SIG-M5 (cell line): ENCODE results near the gene STK17B.
"Not testable (repeated sequence)": the region's sequence is repeated elsewhere in the genome, so short reads cannot be mapped to it uniquely, and the experiment has no call there.

Experiments
- DNase-seq: peaks from one replicate; lab custom pipeline; 2025; lab: John Stamatoyannopoulos, UW

The STK17B gene

GRCh38 chr2:196112418-196113034 lies 58.9 kb downstream of the STK17B start:
- DNase-seq: no peak

GRCh38 chr2:196108604-196109003 lies 62.8 kb downstream of the STK17B start:
- DNase-seq: no peak

DNA sequence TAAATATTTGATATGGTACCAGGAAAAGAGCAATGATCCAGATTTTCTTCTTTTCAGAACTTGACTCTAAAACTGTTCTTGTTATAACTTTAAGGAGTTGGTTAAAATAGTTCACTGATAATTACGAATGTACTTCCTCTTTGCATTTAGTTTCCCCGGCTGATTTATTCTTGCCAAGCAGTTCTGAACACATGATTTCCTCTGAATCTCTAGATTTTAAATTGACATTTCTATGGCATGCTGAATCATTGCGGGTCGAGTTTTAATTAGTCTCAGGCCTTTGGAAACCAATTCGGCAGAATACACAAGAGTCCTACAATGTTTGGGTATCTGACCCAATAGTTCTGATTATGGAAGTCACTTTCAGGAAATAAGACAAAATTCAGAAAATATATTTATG lies 65.4 kb downstream of the STK17B start:
- peak; percentile 5 for DNase-seq

DNA sequence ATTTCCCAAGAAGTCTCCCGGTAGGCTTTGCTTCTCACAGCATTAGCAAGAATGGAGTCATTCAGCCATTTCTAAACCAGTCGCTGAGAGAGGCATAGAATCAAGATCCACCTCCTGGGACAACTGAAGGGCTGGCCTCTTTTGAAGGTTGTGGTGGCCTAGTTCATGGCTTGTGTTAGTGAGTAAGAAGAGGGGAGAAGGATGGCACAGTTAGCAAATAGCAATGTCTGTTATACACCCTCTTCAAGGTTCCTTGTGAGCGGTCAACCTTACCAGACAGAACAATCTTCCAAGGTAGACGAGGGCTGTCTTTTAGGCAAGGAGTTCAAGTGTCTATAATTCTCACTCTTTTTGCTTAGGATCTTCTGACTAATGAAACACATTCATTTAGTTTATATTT lies 67.3 kb downstream of the STK17B start:
- no peak for DNase-seq

GRCh38 chr2:196103626-196104025 lies 67.8 kb downstream of the STK17B start:
- DNase-seq: no peak

GRCh38 chr2:196101325-196101991 lies 69.9 kb downstream of the STK17B start:
- DNase-seq: no peak

GRCh38 chr2:196099916-196100315 lies 71.5 kb downstream of the STK17B start:
- no peak for DNase-seq

DNA sequence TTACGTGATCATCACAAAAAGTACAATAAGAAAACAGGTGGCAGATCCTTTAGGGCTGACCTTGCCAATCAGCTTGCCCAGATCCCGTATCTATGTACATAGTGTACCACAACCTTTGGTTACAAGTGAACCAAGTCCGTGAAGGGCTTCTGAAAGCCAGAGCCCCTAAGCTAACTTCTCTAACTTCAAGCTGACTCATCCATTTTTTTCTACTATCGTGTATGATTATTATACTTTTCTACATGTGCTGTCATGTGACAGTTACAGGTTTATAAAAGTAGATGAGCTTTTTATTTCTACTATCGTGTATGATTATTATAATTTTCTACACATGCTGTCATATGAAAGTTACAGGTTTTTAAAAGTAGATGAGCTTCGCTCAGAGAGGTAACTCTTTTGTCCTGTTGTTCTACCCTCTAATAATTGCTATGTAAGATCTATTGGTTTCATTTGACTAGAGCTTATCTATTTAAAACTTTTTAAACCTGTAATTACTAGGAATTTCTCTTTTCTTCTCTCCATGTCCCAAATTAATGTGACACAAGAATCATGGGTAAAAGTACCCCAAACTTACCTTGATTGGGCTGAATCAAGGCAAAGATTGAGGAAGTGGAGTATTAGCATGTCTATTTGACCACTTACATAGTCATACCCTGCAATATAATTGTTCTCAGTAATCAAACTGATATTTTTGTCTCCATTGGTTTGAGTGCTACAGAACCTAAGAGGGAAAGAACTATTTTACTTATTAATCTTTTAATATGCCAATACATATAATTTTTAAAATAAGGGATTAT lies 73.3 kb downstream of the STK17B start:
- no peak for DNase-seq

DNA sequence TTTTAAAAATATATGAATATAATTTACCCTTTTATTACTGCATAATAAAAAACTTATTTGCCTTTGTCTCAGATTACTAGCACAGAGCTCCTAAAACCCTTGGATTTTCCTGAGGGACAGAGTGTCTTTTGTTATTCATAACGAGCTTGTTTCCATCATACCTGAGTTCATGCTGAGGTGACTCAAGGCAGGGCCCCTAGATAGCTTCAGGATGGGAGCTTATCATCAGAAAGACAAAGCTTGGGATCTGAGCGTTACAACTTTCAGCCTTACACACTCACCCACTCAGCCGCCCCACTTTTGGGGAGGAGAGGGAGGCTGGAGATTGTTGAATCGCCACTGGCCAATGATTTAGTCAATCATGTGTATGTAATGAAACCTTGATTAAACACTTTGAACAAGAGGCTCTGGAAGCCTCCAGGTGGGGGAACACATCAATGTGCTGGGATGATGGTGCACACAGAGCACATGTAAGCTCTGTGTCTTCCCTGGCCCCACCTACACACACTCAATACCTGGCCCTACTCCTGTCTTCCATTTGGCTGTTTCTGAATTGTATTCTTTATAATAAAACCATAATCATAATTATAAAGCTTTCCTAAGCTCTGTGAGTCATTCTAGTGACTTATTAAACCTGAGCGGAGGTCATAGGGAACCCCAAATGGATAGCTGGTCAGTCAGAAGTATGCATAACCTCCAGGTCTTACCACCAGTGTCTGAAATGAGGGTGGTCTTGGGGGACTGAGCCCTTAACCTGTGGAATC lies 74.2 kb downstream of the STK17B start:
- no peak for DNase-seq

GRCh38 chr2:196096264-196096663 lies 75.1 kb downstream of the STK17B start:
- no peak for DNase-seq

DNA sequence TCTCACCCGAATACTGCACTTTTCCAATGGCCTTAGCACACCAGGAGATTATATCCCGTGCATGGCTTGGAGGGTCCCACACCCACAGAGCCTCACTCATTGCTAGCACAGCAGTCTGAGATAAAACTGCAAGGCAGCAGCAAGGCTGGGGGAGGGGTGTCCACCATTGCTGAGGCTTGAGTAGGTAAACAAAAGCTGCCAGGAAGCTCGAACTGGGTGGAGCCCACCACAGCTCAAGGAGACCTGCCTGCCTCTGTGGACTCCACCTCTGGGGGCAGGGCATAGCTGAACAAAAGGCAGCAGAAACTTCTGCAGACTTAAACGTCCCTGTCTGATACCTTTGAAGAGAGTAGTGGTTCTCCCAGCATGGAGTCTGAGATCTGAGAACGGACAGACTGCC lies 81.9 kb downstream of the STK17B start:
- DNase-seq: not testable (repeated sequence)

DNA sequence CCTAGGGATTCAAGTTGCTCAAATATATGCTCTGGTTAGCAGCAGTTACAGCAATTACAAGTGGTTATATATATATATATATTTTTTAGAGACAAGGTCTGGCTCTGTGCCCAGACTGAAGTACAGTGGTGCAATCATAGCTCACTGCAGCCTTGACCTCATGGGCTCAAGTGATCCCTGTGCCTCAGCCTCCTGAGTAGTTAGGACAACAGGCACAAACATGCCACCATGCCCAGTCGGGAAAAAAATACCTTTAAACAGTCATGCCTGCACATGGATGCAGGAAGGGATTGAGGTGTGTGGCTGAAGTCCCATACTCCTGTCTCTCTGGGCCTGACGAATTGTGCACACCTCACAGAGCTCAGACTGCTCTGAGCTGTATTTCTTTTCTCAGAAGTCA lies 83.2 kb downstream of the STK17B start:
- DNase-seq: no peak

DNA sequence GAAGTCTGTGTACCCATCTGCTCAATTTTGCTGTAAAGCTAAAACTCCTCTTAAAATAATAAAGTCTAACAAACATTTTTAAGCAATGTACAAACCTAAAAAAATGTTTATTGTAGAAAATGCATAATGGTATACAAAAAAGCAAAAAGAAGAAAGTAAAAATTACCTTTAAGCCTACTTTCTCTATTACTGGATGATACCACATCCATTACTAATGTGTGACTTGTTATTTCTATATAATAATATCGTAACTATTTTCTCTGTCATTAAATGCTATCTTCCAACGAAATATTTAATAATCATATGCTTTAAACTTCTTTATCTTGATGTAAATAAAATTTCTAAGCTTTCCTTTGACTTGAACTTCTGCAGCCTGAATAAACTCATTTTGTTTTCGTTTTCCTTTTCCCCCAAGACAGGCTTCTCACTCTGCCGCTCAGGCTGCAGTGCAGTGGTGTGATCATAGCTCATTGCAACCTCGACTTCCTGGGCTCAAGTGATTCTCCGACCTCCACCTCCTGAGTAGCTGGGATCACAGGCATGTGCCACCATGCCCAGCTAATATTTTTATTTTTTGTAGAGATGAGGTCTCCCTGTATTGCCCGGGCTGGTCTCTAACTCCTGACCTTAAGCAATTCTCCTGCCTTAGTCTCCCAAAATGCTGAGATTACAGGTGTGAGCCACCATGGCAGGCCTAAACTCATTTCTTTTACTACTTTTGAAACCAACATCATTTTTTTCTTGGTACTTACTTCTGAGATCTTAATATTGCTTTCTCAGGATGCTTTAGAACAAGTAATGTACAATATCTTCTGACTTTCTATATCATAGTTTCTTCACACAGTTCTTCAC lies 84.6 kb downstream of the STK17B start:
- no peak for DNase-seq

DNA sequence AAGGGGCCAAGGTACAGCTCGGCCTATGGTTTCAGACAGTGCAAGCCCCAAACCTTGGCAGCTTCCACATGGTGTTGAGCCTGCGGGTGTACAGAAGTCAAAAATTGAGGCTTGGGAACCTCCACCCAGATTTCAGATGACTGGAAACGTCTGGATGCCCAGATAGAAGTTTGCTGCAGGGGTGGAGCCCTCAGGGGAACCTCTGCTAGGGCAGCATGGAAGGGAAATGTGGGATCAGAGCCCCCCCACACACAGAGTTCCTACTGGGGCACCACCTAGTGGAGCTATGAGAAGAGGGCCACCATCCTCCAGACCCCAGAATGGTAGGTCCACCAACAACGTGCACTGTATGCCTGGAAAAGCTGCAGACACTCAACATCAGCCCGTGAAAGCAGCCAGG lies 87.8 kb downstream of the STK17B start:
- no peak for DNase-seq
